NCI-H748 (cell line): ENCODE results near the gene TXNIP.
"Not testable (repeated sequence)": the region's sequence is repeated elsewhere in the genome, so short reads cannot be mapped to it uniquely, and the experiment has no call there.

Source experiments
- DNase-seq: peaks from one replicate; lab custom pipeline; 2025; ENCODE audit not compliant: unreplicated experiment; lab: John Stamatoyannopoulos, UW

Gene TXNIP

GRCh38 chr1:145996433-145997015, at the start of gene TXNIP:
Gene TXNIP (minus strand): TSS chr1:145996579. CDS start chr1:145996266, 313 bp downstream.
- DNase-seq = peak; percentile 99

- DNase-seq = peak; percentile 58
These were observed 43.4 kb upstream of the TXNIP start for GRCh38 chr1:146039844-146040194.

- DNase-seq = peak; percentile 86
These were observed 40.7 kb upstream of the TXNIP start for GRCh38 chr1:146036965-146037646.

- no peak for DNase-seq
These were observed 40.0 kb upstream of the TXNIP start for GRCh38 chr1:146036241-146036964.

GRCh38 chr1:146035048-146035423, 38.7 kb upstream of the TXNIP start:
- DNase-seq = peak; percentile 56

- DNase-seq = peak; percentile 70
These were observed 36.3 kb upstream of the TXNIP start for GRCh38 chr1:146032631-146033219.

- DNase-seq = no peak
These were observed 35.1 kb upstream of the TXNIP start for GRCh38 chr1:146031476-146031875.

GRCh38 chr1:146029117-146029516, 32.7 kb upstream of the TXNIP start:
- DNase-seq = peak; percentile 7

- DNase-seq = not testable (repeated sequence)
These were observed 30.3 kb upstream of the TXNIP start for GRCh38 chr1:146026650-146027049.

GRCh38 chr1:146025787-146026495, 29.6 kb upstream of the TXNIP start:
- DNase-seq = not testable (repeated sequence)

- DNase-seq = no peak
These were observed 26.2 kb upstream of the TXNIP start for GRCh38 chr1:146022403-146023127.

- DNase-seq = no peak
These were observed 25.4 kb upstream of the TXNIP start, which contains the start of gene HJV for GRCh38 chr1:146021622-146022402. Gene HJV (minus strand): TSS chr1:146021735. CDS start chr1:146020231, 1,504 bp downstream.

GRCh38 chr1:146021050-146021445, 24.7 kb upstream of the TXNIP start:
- no peak for DNase-seq

GRCh38 chr1:146020058-146021049, 24.0 kb upstream of the TXNIP start:
- no peak for DNase-seq

- DNase-seq = no peak
These were observed 23.1 kb upstream of the TXNIP start for GRCh38 chr1:146019231-146020057.

- no peak for DNase-seq
These were observed 20.5 kb upstream of the TXNIP start for GRCh38 chr1:146016891-146017290.

- no peak for DNase-seq
These were observed 17.2 kb upstream of the TXNIP start for GRCh38 chr1:146013559-146013922.
